ENCODE data around the gene THSD4.
"Not testable (repeated sequence)": the region's sequence is repeated elsewhere in the genome, so short reads cannot be mapped to it uniquely, and the experiment has no call there.

THSD4 gene

GRCh38 chr15:71198846-71199245, 83.6 kb downstream of the THSD4 start:
- Histone ChIP-seq H3K4me3 (ENCODE audit: low read length) (no peak overlapping the region), H3K36me3 (ENCODE audit: control insufficient read depth, low read depth, low read length) (no peaks in the 10 kb centered on the region), H3K27ac (ENCODE audit: low read length) (no peak overlapping the region), H3K4me1 (ENCODE audit: control insufficient read depth, low read depth, low read length) (peaks cover 17% of the 10 kb centered on the region), H3K9me3 (ENCODE audit: control insufficient read depth, low read depth, low read length) (no peaks in the 10 kb centered on the region), H3K27me3 (ENCODE audit: control insufficient read depth, insufficient read depth, low read length) (no peaks in the 10 kb centered on the region), H3K9ac (ENCODE audit: low read length) (no peak overlapping the region)

GRCh38 chr15:71199384-71200351, 84.4 kb downstream of the THSD4 start:
- H3K9ac ChIP-seq (ENCODE audit: low read length), result no peak overlapping the region
- no peak overlapping the region for H3K4me3 ChIP-seq (ENCODE audit: low read length)
- H3K27me3 ChIP-seq (ENCODE audit: control insufficient read depth, insufficient read depth, low read length), result peaks cover 3% of the 10 kb centered on the region
- no peaks in the 10 kb centered on the region for H3K36me3 ChIP-seq (ENCODE audit: control insufficient read depth, low read depth, low read length)
- no peaks in the 10 kb centered on the region for H3K9me3 ChIP-seq (ENCODE audit: control insufficient read depth, low read depth, low read length)
- no peak overlapping the region for H3K27ac ChIP-seq (ENCODE audit: low read length)
- peaks cover 25% of the 10 kb centered on the region for H3K4me1 ChIP-seq (ENCODE audit: control insufficient read depth, low read depth, low read length)

GRCh38 chr15:71201477-71201876, 86.2 kb downstream of the THSD4 start:
- H3K27ac ChIP-seq (ENCODE audit: low read length), result no peak overlapping the region

GRCh38 chr15:71202712-71203111, 87.4 kb downstream of the THSD4 start:
- Histone ChIP-seq H3K27ac (ENCODE audit: low read length) (peak overlapping the region; percentile 4), H3K27me3 (ENCODE audit: control insufficient read depth, insufficient read depth, low read length) (peaks cover 12% of the 10 kb centered on the region), H3K4me1 (ENCODE audit: control insufficient read depth, low read depth, low read length) (peaks cover 31% of the 10 kb centered on the region), H3K4me3 (ENCODE audit: low read length) (no peak overlapping the region), H3K9me3 (ENCODE audit: control insufficient read depth, low read depth, low read length) (no peaks in the 10 kb centered on the region), H3K36me3 (ENCODE audit: control insufficient read depth, low read depth, low read length) (no peaks in the 10 kb centered on the region), H3K9ac (ENCODE audit: low read length) (peak overlapping the region; percentile 4)

More at GRCh38 chr15:71201477-71201876, 86.2 kb downstream of the THSD4 start:
- no peak overlapping the region for H3K4me3 ChIP-seq (ENCODE audit: low read length)
- H3K27me3 ChIP-seq (ENCODE audit: control insufficient read depth, insufficient read depth, low read length), result peaks cover 12% of the 10 kb centered on the region
- no peaks in the 10 kb centered on the region for H3K9me3 ChIP-seq (ENCODE audit: control insufficient read depth, low read depth, low read length)
- H3K36me3 ChIP-seq (ENCODE audit: control insufficient read depth, low read depth, low read length), result no peaks in the 10 kb centered on the region
- H3K4me1 ChIP-seq (ENCODE audit: control insufficient read depth, low read depth, low read length), result peaks cover 31% of the 10 kb centered on the region
- no peak overlapping the region for H3K9ac ChIP-seq (ENCODE audit: low read length)

GRCh38 chr15:71203586-71204474, 88.6 kb downstream of the THSD4 start:
- Histone ChIP-seq H3K36me3 (ENCODE audit: control insufficient read depth, low read depth, low read length) (no peaks in the 10 kb centered on the region), H3K9ac (ENCODE audit: low read length) (peak overlapping the region; percentile 4), H3K4me3 (ENCODE audit: low read length) (peak overlapping the region; percentile 32)

GRCh38 chr15:71207141-71207540, 91.9 kb downstream of the THSD4 start:
- H3K4me1 ChIP-seq (ENCODE audit: control insufficient read depth, low read depth, low read length), result peaks cover 31% of the 10 kb centered on the region
- H3K4me3 ChIP-seq (ENCODE audit: low read length), result no peak overlapping the region
- no peaks in the 10 kb centered on the region for H3K9me3 ChIP-seq (ENCODE audit: control insufficient read depth, low read depth, low read length)
- no peak overlapping the region for H3K9ac ChIP-seq (ENCODE audit: low read length)
- no peaks in the 10 kb centered on the region for H3K36me3 ChIP-seq (ENCODE audit: control insufficient read depth, low read depth, low read length)
- peaks cover 12% of the 10 kb centered on the region for H3K27me3 ChIP-seq (ENCODE audit: control insufficient read depth, insufficient read depth, low read length)
- no peak overlapping the region for H3K27ac ChIP-seq (ENCODE audit: low read length)

More at GRCh38 chr15:71203586-71204474, 88.6 kb downstream of the THSD4 start:
- Histone ChIP-seq H3K27ac (ENCODE audit: low read length) (peak overlapping the region; percentile 4), H3K27me3 (ENCODE audit: control insufficient read depth, insufficient read depth, low read length) (peaks cover 12% of the 10 kb centered on the region), H3K9me3 (ENCODE audit: control insufficient read depth, low read depth, low read length) (no peaks in the 10 kb centered on the region), H3K4me1 (ENCODE audit: control insufficient read depth, low read depth, low read length) (peaks cover 31% of the 10 kb centered on the region)

GRCh38 chr15:71212146-71212545, 96.9 kb downstream of the THSD4 start:
- Histone ChIP-seq H3K9ac (ENCODE audit: low read length) (no peak overlapping the region), H3K9me3 (ENCODE audit: control insufficient read depth, low read depth, low read length) (no peaks in the 10 kb centered on the region), H3K27me3 (ENCODE audit: control insufficient read depth, insufficient read depth, low read length) (no peaks in the 10 kb centered on the region), H3K27ac (ENCODE audit: low read length) (no peak overlapping the region), H3K36me3 (ENCODE audit: control insufficient read depth, low read depth, low read length) (no peaks in the 10 kb centered on the region), H3K4me3 (ENCODE audit: low read length) (no peak overlapping the region), H3K4me1 (ENCODE audit: control insufficient read depth, low read depth, low read length) (no peaks in the 10 kb centered on the region)

GRCh38 chr15:71213943-71214342, 98.7 kb downstream of the THSD4 start:
- H3K27ac ChIP-seq (ENCODE audit: low read length); H3K9ac ChIP-seq (ENCODE audit: low read length); H3K27me3 ChIP-seq (ENCODE audit: control insufficient read depth, insufficient read depth, low read length); H3K36me3 ChIP-seq (ENCODE audit: control insufficient read depth, low read depth, low read length); H3K4me3 ChIP-seq (ENCODE audit: low read length); H3K9me3 ChIP-seq (ENCODE audit: control insufficient read depth, low read depth, low read length); H3K4me1 ChIP-seq (ENCODE audit: control insufficient read depth, low read depth, low read length): not testable (repeated sequence)

GRCh38 chr15:71215126-71215894, 100.0 kb downstream of the THSD4 start:
- Histone ChIP-seq H3K27ac (ENCODE audit: low read length) (no peak overlapping the region), H3K4me3 (ENCODE audit: low read length) (no peak overlapping the region), H3K4me1 (ENCODE audit: control insufficient read depth, low read depth, low read length) (no peaks in the 10 kb centered on the region), H3K9ac (ENCODE audit: low read length) (no peak overlapping the region), H3K27me3 (ENCODE audit: control insufficient read depth, insufficient read depth, low read length) (no peaks in the 10 kb centered on the region), H3K9me3 (ENCODE audit: control insufficient read depth, low read depth, low read length) (no peaks in the 10 kb centered on the region), H3K36me3 (ENCODE audit: control insufficient read depth, low read depth, low read length) (no peaks in the 10 kb centered on the region)

GRCh38 chr15:71218272-71218805, 103.1 kb downstream of the THSD4 start:
- H3K4me3 ChIP-seq (ENCODE audit: low read length), result no peak overlapping the region
- H3K27ac ChIP-seq (ENCODE audit: low read length), result no peak overlapping the region
- H3K27me3 ChIP-seq (ENCODE audit: control insufficient read depth, insufficient read depth, low read length), result no peaks in the 10 kb centered on the region
- H3K9me3 ChIP-seq (ENCODE audit: control insufficient read depth, low read depth, low read length), result no peaks in the 10 kb centered on the region
- no peaks in the 10 kb centered on the region for H3K4me1 ChIP-seq (ENCODE audit: control insufficient read depth, low read depth, low read length)
- H3K36me3 ChIP-seq (ENCODE audit: control insufficient read depth, low read depth, low read length), result no peaks in the 10 kb centered on the region
- H3K9ac ChIP-seq (ENCODE audit: low read length), result no peak overlapping the region

- H3K4me1 ChIP-seq (ENCODE audit: control insufficient read depth, low read depth, low read length), result no peaks in the 10 kb centered on the region
- H3K4me3 ChIP-seq (ENCODE audit: low read length), result no peak overlapping the region
- no peaks in the 10 kb centered on the region for H3K27me3 ChIP-seq (ENCODE audit: control insufficient read depth, insufficient read depth, low read length)
- H3K27ac ChIP-seq (ENCODE audit: low read length), result no peak overlapping the region
- H3K9me3 ChIP-seq (ENCODE audit: control insufficient read depth, low read depth, low read length), result no peaks in the 10 kb centered on the region
- H3K9ac ChIP-seq (ENCODE audit: low read length), result no peak overlapping the region
- no peaks in the 10 kb centered on the region for H3K36me3 ChIP-seq (ENCODE audit: control insufficient read depth, low read depth, low read length)
Observed at GRCh38 chr15:71219101-71219500, 103.8 kb downstream of the THSD4 start.
